ENCODE measurements around the gene MIDN.
A peak's percentile ranks its signal among the peaks of the same experiment; 100 is the strongest.
"Not testable (repeated sequence)": the region's sequence is repeated elsewhere in the genome, so short reads cannot be mapped to it uniquely, and the experiment has no call there.

MIDN gene

DNA sequence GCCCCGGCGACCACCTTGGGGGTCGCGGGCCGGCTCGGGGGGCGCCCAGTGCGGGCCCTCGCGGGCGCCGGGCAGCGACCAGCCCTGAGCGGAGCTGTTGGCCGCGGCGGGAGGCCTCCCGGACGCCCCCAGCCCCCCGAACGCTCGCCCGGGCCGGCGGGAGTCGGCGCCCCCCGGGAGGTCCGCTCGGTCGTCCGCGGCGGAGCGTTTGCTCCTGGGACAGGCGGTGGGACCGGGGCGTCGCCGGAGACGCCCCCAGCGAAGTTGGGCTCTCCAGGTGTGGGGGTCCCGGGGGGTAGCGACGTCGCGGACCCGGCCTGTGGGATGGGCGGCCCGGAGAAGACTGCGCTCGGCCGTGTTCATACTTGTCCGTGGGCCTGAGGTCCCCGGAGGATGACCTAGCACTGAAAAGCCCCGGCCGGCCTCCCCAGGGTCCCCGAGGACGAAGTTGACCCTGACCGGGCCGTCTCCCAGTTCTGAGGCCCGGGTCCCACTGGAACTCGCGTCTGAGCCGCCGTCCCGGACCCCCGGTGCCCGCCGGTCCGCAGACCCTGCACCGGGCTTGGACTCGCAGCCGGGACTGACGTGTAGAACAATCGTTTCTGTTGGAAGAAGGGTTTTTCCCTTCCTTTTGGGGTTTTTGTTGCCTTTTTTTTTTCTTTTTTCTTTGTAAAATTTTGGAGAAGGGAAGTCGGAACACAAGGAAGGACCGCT is 42.1 kb upstream of the MIDN start:
- Histone ChIP-seq H2AK5ac (ENCODE audit: low read length) (peak overlapping the region; percentile 70), H2BK12ac (ENCODE audit: low read length) (no peak overlapping the region), H3K36me3 (ENCODE audit: control insufficient read depth in 1 of 2, insufficient read depth in 2 of 2, low read length in 2 of 2) (peaks cover 8 to 12% of the 10 kb centered on the region in 2 experiments), H2BK5ac (ENCODE audit: low read depth, low read length, poor library complexity) (peak overlapping the region; percentile 46), H4K91ac (ENCODE audit: low read depth, low read length) (peak overlapping the region; percentile 58), H3K79me1 (ENCODE audit: low read length) (peaks cover 6% of the 10 kb centered on the region), H2BK120ac (ENCODE audit: insufficient read depth, low read length, poor library complexity) (no peak overlapping the region), H3K9me3 (ENCODE audit: insufficient read depth, low read depth, low read length) (no peaks in the 10 kb centered on the region), H3K23ac (ENCODE audit: low read length) (no peak overlapping the region), H3K9ac (ENCODE audit: low read length) (peak overlapping the region; percentile 93), H3K14ac (ENCODE audit: low read length) (peak overlapping the region; percentile 75), H3K27me3 (ENCODE audit: insufficient read depth, low read length) (no peaks in the 10 kb centered on the region), H3K4me3 (ENCODE audit: low read depth, low read length) (peak overlapping the region; percentile 89), H3K4ac (ENCODE audit: low read depth, low read length) (peak overlapping the region; percentile 94), H3K79me2 (ENCODE audit: control insufficient read depth, insufficient read depth, low read length, poor library complexity) (peaks cover 22% of the 10 kb centered on the region), H4K12ac (ENCODE audit: low read depth, low read length) (peak overlapping the region; percentile 5), H2AFZ (ENCODE audit: insufficient read depth, low read length, poor library complexity) (no peak overlapping the region), H3K27ac (ENCODE audit: low read depth, low read length) (no peak overlapping the region), H4K8ac (ENCODE audit: low read depth, low read length) (peak overlapping the region; percentile 45), H3K4me1 (ENCODE audit: control insufficient read depth in 1 of 2, insufficient read depth in 2 of 2, low read length in 2 of 2) (peaks cover 9 to 22% of the 10 kb centered on the region in 2 experiments), H3K18ac (ENCODE audit: low read length) (peak overlapping the region; percentile 42), H3K4me2 (ENCODE audit: low read length) (peak overlapping the region; percentile 85)
- DNase-seq: no peak
- WGBS (ENCODE audit: extremely low coverage, insufficient coverage, insufficient read length): no CpG with 5 or more reads among the region's 78 CpGs

DNA sequence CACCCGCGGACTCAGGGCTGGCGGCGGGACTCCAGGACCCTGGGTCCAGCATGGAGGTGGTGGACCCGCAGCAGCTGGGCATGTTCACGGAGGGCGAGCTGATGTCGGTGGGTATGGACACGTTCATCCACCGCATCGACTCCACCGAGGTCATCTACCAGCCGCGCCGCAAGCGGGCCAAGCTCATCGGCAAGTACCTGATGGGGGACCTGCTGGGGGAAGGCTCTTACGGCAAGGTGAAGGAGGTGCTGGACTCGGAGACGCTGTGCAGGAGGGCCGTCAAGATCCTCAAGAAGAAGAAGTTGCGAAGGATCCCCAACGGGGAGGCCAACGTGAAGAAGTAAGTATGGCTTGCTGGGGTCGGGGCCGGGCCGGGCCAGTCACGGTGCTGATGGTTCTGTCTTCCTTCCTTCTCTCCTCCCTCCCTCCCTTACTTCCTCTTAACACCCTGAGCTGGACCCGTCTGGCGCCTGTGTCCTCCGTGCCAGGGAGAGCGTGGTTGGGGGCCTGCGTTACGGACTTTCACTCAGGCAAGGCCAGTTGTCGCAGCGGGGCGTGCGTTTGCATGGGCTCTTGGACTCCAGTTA is 41.4 kb upstream of the MIDN start:
- Histone ChIP-seq H3K79me1 (ENCODE audit: low read length) (peaks cover 6% of the 10 kb centered on the region), H3K4me3 (ENCODE audit: low read depth, low read length) (peak overlapping the region; percentile 89), H3K27ac (ENCODE audit: low read depth, low read length) (no peak overlapping the region), H3K27me3 (ENCODE audit: insufficient read depth, low read length) (no peaks in the 10 kb centered on the region), H3K9ac (ENCODE audit: low read length) (peak overlapping the region; percentile 34), H3K79me2 (ENCODE audit: control insufficient read depth, insufficient read depth, low read length, poor library complexity) (peaks cover 24% of the 10 kb centered on the region), H3K14ac (ENCODE audit: low read length) (no peak overlapping the region), H3K18ac (ENCODE audit: low read length) (no peak overlapping the region), H3K4me1 (ENCODE audit: control insufficient read depth in 1 of 2, insufficient read depth in 2 of 2, low read length in 2 of 2) (peaks cover 9 to 22% of the 10 kb centered on the region in 2 experiments), H2AK5ac (ENCODE audit: low read length) (no peak overlapping the region), H2BK5ac (ENCODE audit: low read depth, low read length, poor library complexity) (no peak overlapping the region), H4K12ac (ENCODE audit: low read depth, low read length) (no peak overlapping the region), H3K23ac (ENCODE audit: low read length) (no peak overlapping the region), H4K91ac (ENCODE audit: low read depth, low read length) (no peak overlapping the region), H3K9me3 (ENCODE audit: insufficient read depth, low read depth, low read length) (no peaks in the 10 kb centered on the region), H3K36me3 (ENCODE audit: control insufficient read depth in 1 of 2, insufficient read depth in 2 of 2, low read length in 2 of 2) (peaks cover 8 to 12% of the 10 kb centered on the region in 2 experiments), H2BK120ac (ENCODE audit: insufficient read depth, low read length, poor library complexity) (no peak overlapping the region), H2BK12ac (ENCODE audit: low read length) (no peak overlapping the region), H2AFZ (ENCODE audit: insufficient read depth, low read length, poor library complexity) (no peak overlapping the region), H3K4me2 (ENCODE audit: low read length) (peak overlapping the region; percentile 85), H3K4ac (ENCODE audit: low read depth, low read length) (peak overlapping the region; percentile 94), H4K8ac (ENCODE audit: low read depth, low read length) (no peak overlapping the region)
- WGBS (ENCODE audit: extremely low coverage, insufficient coverage, insufficient read length): no CpG with 5 or more reads among the region's 38 CpGs
- no peak for DNase-seq

DNA sequence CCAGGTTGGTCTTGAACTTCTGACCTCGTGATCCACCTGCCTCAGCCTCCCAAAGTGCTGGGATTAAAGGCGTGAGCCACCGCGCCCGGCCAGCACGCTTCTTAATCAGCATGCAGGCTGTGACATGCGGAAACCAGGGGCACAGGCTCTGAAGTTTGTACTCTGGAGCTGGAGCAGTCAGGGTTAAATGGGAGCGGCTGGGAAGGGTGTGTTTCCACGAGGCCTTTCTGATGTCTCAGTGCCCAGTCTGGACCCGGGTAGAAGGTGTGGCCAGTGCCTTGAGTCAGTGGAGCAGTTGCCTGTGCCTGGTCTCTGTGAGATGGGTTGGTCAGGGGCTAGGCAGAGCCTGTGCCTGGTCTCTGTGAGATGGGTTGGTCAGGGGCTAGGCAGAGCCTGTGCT is 39.6 kb upstream of the MIDN start:
- not testable (repeated sequence) for H4K8ac ChIP-seq (ENCODE audit: low read depth, low read length); H3K23ac ChIP-seq (ENCODE audit: low read length); H3K27me3 ChIP-seq (ENCODE audit: insufficient read depth, low read length); H2BK12ac ChIP-seq (ENCODE audit: low read length); H4K91ac ChIP-seq (ENCODE audit: low read depth, low read length); H3K18ac ChIP-seq (ENCODE audit: low read length); H4K12ac ChIP-seq (ENCODE audit: low read depth, low read length); H3K4me2 ChIP-seq (ENCODE audit: low read length); H3K4me3 ChIP-seq (ENCODE audit: low read depth, low read length); H3K9me3 ChIP-seq (ENCODE audit: insufficient read depth, low read depth, low read length); H2AK5ac ChIP-seq (ENCODE audit: low read length); H3K14ac ChIP-seq (ENCODE audit: low read length); H3K27ac ChIP-seq (ENCODE audit: low read depth, low read length); H2BK5ac ChIP-seq (ENCODE audit: low read depth, low read length, poor library complexity); H3K79me1 ChIP-seq (ENCODE audit: low read length); H2BK120ac ChIP-seq (ENCODE audit: insufficient read depth, low read length, poor library complexity); H3K9ac ChIP-seq (ENCODE audit: low read length)
- Histone ChIP-seq H2AFZ (ENCODE audit: insufficient read depth, low read length, poor library complexity) (peak overlapping the region; percentile 47), H3K4me1 (ENCODE audit: control insufficient read depth in 1 of 2, insufficient read depth in 2 of 2, low read length in 2 of 2) (peaks cover 14 to 27% of the 10 kb centered on the region in 2 experiments), H3K4ac (ENCODE audit: low read depth, low read length) (peak overlapping the region; percentile 77), H3K79me2 (ENCODE audit: control insufficient read depth, insufficient read depth, low read length, poor library complexity) (peaks cover 26% of the 10 kb centered on the region), H3K36me3 (ENCODE audit: control insufficient read depth in 1 of 2, insufficient read depth in 2 of 2, low read length in 2 of 2) (peaks cover 14 to 16% of the 10 kb centered on the region in 2 experiments)
- no CpG with 5 or more reads among the region's 10 CpGs for WGBS (ENCODE audit: extremely low coverage, insufficient coverage, insufficient read length)
- DNase-seq: peak; percentile 49 to 61

DNA sequence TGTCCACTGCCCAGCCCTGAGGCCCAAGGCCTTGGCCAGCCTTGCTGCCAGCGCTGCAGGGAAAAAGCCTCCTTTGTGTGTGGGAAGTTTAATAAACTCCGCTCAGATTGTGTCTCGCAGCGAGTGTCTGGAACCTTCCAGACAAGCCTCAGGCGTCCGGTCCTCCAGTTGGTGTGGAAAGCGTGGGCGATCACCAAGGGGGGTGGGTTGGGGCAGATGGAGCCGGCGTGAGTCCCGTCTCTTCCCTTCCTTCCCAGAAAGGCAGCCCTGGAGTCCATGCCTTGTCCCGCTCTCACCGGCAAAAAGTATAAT is 38.2 kb upstream of the MIDN start:
- Histone ChIP-seq H3K79me2 (ENCODE audit: control insufficient read depth, insufficient read depth, low read length, poor library complexity) (peaks cover 31% of the 10 kb centered on the region), H2BK12ac (ENCODE audit: low read length) (no peak overlapping the region), H3K9ac (ENCODE audit: low read length) (no peak overlapping the region), H2BK5ac (ENCODE audit: low read depth, low read length, poor library complexity) (no peak overlapping the region), H4K91ac (ENCODE audit: low read depth, low read length) (peak overlapping the region; percentile 20), H4K8ac (ENCODE audit: low read depth, low read length) (no peak overlapping the region), H3K27me3 (ENCODE audit: insufficient read depth, low read length) (no peaks in the 10 kb centered on the region), H4K12ac (ENCODE audit: low read depth, low read length) (no peak overlapping the region), H3K9me3 (ENCODE audit: insufficient read depth, low read depth, low read length) (peaks cover 3% of the 10 kb centered on the region), H2AK5ac (ENCODE audit: low read length) (no peak overlapping the region), H2AFZ (ENCODE audit: insufficient read depth, low read length, poor library complexity) (no peak overlapping the region), H3K4ac (ENCODE audit: low read depth, low read length) (peak overlapping the region; percentile 18), H3K14ac (ENCODE audit: low read length) (no peak overlapping the region), H3K27ac (ENCODE audit: low read depth, low read length) (no peak overlapping the region), H3K23ac (ENCODE audit: low read length) (no peak overlapping the region), H2BK120ac (ENCODE audit: insufficient read depth, low read length, poor library complexity) (no peak overlapping the region), H3K79me1 (ENCODE audit: low read length) (peaks cover 3% of the 10 kb centered on the region), H3K18ac (ENCODE audit: low read length) (no peak overlapping the region), H3K4me2 (ENCODE audit: low read length) (no peak overlapping the region), H3K36me3 (ENCODE audit: control insufficient read depth in 1 of 2, insufficient read depth in 2 of 2, low read length in 2 of 2) (peaks cover 17 to 21% of the 10 kb centered on the region in 2 experiments), H3K4me3 (ENCODE audit: low read depth, low read length) (no peak overlapping the region), H3K4me1 (ENCODE audit: control insufficient read depth in 1 of 2, insufficient read depth in 2 of 2, low read length in 2 of 2) (peaks cover 18 to 28% of the 10 kb centered on the region in 2 experiments)
- no CpG with 5 or more reads among the region's 13 CpGs for WGBS (ENCODE audit: extremely low coverage, insufficient coverage, insufficient read length)
- no peak for DNase-seq

All from trophoblast cell (in vitro differentiated cells and primary cell).